OCI-LY1 (cell line): ENCODE data around the gene HM13.

Source experiments
- CTCF ChIP-seq: fragments of 200-600 bp; sonication (generic), shearing (Covaris generic); IDR thresholded peaks from 2 replicates; pipeline ENCODE4 v1.5.1; 2017; ENCODE audit warnings: mild to moderate bottlenecking, antibody characterized with exemption, low read length, moderate library complexity, mixed read lengths
- EZH2 ChIP-seq: fragments of 200-600 bp; sonication (generic), shearing (Covaris generic); IDR thresholded peaks from 2 replicates; pipeline ENCODE4 v1.8.0; 2017; ENCODE audit warnings: borderline replicate concordance, mixed run types, mild to moderate bottlenecking, antibody characterized with exemption, low read length, moderate library complexity, mixed read lengths

GRCh38 chr20:31542201-31542842 lies 28.1 kb downstream of the HM13 start:
- TF ChIP-seq CTCF (no peak), EZH2 (no peak)
